Lung (tissue), 12 donors: ENCODE data around the gene PLEKHH3. TPM values are rescaled to one million over a fixed set of nuclear protein-coding genes. Genes with fewer than 3 reads are reported as not detected.

Source experiments
- ATAC-seq: fragments of 200-7000 bp; cut with Tn5 transposase; one replicate; pipeline ENCODE4 v1.9.1; 2020; ENCODE audit warnings: moderate number of reproducible peaks; ENCODE audit not compliant: insufficient read depth, low FRiP score
- DNase-seq, 3 donors: peaks; one replicate each; pipeline ENCODE4 v3.0.0-alpha.2; 2013 to 2017
- H3K27ac ChIP-seq, 2 donors: one replicate each; pipeline ENCODE4 v1.5.1; 2013; ENCODE audit warnings: mild to moderate bottlenecking in 2 of 2, moderate library complexity in 2 of 2, control low read depth in 1 of 2, inconsistent platforms in 1 of 2, low read depth in 1 of 2, low read length in 1 of 2
- H3K27me3 ChIP-seq, 3 donors: one replicate each; pipeline ENCODE4 v1.5.1; 2013; ENCODE audit warnings: low read length in 2 of 3; ENCODE audit not compliant: control insufficient read depth in 3 of 3, insufficient read depth in 3 of 3
- H3K36me3 ChIP-seq, 4 donors: one replicate each; pipeline ENCODE4 v1.5.1; 2013; ENCODE audit warnings: low read length in 4 of 4, mild to moderate bottlenecking in 1 of 4, moderate library complexity in 1 of 4; ENCODE audit not compliant: control insufficient read depth in 4 of 4, insufficient read depth in 4 of 4
- H3K4me1 ChIP-seq, 5 donors: one replicate each; pipeline ENCODE4 v1.5.1; 2013; ENCODE audit warnings: low read length in 5 of 5, mild to moderate bottlenecking in 2 of 5, moderate library complexity in 1 of 5; ENCODE audit not compliant: control insufficient read depth in 5 of 5, insufficient read depth in 5 of 5
- H3K4me3 ChIP-seq: one replicate; pipeline ENCODE4 v1.5.1; 2013; ENCODE audit warnings: mild to moderate bottlenecking, control low read depth, moderate library complexity
- H3K9ac ChIP-seq, 2 donors: one replicate each; pipeline ENCODE4 v1.5.1; 2013; ENCODE audit warnings: low read length in 2 of 2, control low read depth in 1 of 2; ENCODE audit not compliant: insufficient read depth in 1 of 2
- H3K9me3 ChIP-seq, 4 donors: one replicate each; pipeline ENCODE4 v1.5.1; 2013; ENCODE audit warnings: low read length in 3 of 4, mild to moderate bottlenecking in 1 of 4, moderate library complexity in 1 of 4; ENCODE audit not compliant: control insufficient read depth in 4 of 4, insufficient read depth in 3 of 4
- WGBS, 2 donors: extraction: QIAGEN DNeasy Blood & Tissue Kit; methylation state at CpG; one replicate each; pipeline ENCODE4 v1.1.7; 2013; 5-methylcytosine and 5-hydroxymethylcytosine counted together
- polyA plus RNA-seq, 2 donors: library from polyadenylated mRNA; stranded (reverse); fragments of 200-250 nt; gene quantifications; one replicate each; pipeline ENCODE4 v1.2.1, GENCODE V29; 2013
- total RNA-seq, 2 donors: library from RNA; depleted of rRNA in 1 of 2; stranded (reverse); fragments of >200 nt in 1 of 2; gene quantifications; one replicate each; pipeline ENCODE4 v1.2.1, GENCODE V29; 2014 to 2021
- TF ChIP-seq, protein P1 (sequence below): IDR thresholded peaks from 2 replicates; pipeline ENCODE4 v1.5.1; 2012; ENCODE audit warnings: mild to moderate bottlenecking; ENCODE audit errors: control extremely low read depth, extremely low read depth
- donor health status: control.
- donor health status: control.
- donor health status: Bipolar disorder and iron deficiency.
- donor health status: healthy.
- donor health status: DM: yes; HTN: yes; CAD: no.

PLEKHH3 gene
- total and polyA plus RNA-seq, 4 donors: 21.2 to 30.2 (median 22.9) TPM

DNA sequence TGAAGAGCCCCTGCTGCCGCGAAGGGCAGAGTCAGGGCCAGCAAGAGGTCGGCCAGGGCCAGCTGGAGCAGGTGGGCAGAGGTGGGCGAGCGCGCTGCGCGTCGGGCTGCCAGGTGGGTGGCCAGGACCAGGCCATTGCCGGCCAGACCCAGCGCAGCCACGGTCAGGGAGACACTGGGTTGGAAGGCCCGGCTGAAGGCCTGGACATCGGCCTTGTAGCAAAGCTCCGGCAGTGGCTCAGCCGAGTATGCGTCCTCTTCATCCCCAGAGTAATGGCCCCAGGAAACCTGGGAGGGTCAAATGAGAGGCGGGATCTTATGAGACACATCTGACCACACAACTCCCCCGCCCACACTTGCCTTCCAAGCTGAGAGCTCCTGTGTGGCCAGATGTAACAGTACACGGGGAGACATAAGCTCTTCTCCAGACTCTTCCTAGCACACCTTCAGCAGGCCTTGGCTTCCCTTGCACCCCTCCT is 3.6 kb upstream of the PLEKHH3 start:
- TF ChIP-seq, protein P1, sequence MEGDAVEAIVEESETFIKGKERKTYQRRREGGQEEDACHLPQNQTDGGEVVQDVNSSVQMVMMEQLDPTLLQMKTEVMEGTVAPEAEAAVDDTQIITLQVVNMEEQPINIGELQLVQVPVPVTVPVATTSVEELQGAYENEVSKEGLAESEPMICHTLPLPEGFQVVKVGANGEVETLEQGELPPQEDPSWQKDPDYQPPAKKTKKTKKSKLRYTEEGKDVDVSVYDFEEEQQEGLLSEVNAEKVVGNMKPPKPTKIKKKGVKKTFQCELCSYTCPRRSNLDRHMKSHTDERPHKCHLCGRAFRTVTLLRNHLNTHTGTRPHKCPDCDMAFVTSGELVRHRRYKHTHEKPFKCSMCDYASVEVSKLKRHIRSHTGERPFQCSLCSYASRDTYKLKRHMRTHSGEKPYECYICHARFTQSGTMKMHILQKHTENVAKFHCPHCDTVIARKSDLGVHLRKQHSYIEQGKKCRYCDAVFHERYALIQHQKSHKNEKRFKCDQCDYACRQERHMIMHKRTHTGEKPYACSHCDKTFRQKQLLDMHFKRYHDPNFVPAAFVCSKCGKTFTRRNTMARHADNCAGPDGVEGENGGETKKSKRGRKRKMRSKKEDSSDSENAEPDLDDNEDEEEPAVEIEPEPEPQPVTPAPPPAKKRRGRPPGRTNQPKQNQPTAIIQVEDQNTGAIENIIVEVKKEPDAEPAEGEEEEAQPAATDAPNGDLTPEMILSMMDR: no peak
- Histone ChIP-seq H3K4me1 (peaks cover 6 to 63% (median 19%) of the 10 kb centered on the region in 5 donors), H3K36me3 (no peaks in the 10 kb centered on the region), H3K9ac (no peak overlapping the region), H3K9me3 (no peaks in the 10 kb centered on the region), H3K27ac (peak overlapping the region; percentile 88 to 97), H3K4me3 (no peak overlapping the region), H3K27me3 (peaks cover 0 to 35% (median 17%) of the 10 kb centered on the region in 3 donors)
- ATAC-seq (no peak), DNase-seq (no peak)
- WGBS, 2 donors: 70 to 75% methylated on average over 20 of the region's 20 CpGs

- Histone ChIP-seq H3K9me3 (no peaks in the 10 kb centered on the region), H3K27ac (peak overlapping the region; percentile 88 to 97), H3K9ac (peak overlapping the region; percentile 25 to 49), H3K4me3 (peak overlapping the region; percentile 29), H3K27me3 (peaks cover 0 to 29% (median 13%) of the 10 kb centered on the region in 3 donors), H3K4me1 (peaks cover 7 to 57% (median 22%) of the 10 kb centered on the region in 5 donors), H3K36me3 (no peaks in the 10 kb centered on the region)
- TF ChIP-seq, protein P1: peak; percentile 76
- ATAC-seq: peak; percentile 33
- 3 to 4% methylated on average over 75 to 78 of the region's 78 CpGs for WGBS, 2 donors
- DNase-seq: peak; percentile 84 to 90 (median 88)
These were observed 2.9 kb upstream of the PLEKHH3 start for GRCh38 chr17:42679492-42680330.

DNA sequence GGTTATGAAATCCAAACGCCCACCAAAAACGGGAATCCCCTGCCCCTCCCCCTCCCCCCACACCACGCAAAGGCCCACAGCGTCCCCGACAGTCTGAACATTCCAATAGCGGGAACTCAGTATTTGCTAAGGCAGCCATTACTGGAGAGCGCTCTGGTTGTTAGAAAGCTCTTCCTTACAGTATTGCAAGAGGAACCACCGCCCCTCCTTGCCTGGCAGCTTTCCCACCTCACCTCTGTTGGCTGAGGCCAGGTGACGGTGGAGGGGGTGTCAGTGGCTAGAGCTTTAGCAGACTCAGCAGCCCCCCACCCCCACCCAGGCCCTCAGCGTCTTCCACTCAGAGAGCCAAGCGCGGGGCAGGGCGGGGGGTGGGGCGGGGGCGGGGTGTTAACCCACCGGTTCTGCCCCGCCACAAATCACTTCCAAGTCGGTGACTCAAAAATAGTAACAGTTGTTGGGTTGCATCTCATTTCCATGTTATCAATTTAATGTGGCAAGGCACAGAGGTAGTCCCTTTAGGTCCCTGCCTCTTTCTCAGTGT is 2.2 kb upstream of the PLEKHH3 start:
- no peak for ATAC-seq
- Histone ChIP-seq H3K27ac (peak overlapping the region; percentile 97 to 100), H3K9me3 (no peaks in the 10 kb centered on the region), H3K4me1 (peaks cover 12 to 61% (median 23%) of the 10 kb centered on the region in 5 donors), H3K36me3 (no peaks in the 10 kb centered on the region), H3K9ac (peak overlapping the region; percentile 25 to 49), H3K27me3 (peaks cover 0 to 23% (median 9%) of the 10 kb centered on the region in 3 donors), H3K4me3 (no peak overlapping the region)
- TF ChIP-seq, protein P1: no peak
- 3 to 5% methylated on average over 18 of the region's 18 CpGs for WGBS, 2 donors
- peak; percentile 72 to 78 (median 74) for DNase-seq
